ENCODE data around the gene RNPEPL1.

GRCh38 chr2:240589375-240589774 lies 21.1 kb downstream of the RNPEPL1 start:
- no peak for TF ChIP-seq POLR2AphosphoS5 (IDR thresholded peaks at IDR 0.05; ENCODE audit: borderline replicate concordance, low read depth, low read length)
- TF ChIP-seq EZH2 (IDR thresholded peaks at IDR 0.05), result no peak
- TF ChIP-seq FOXP2 (optimal IDR thresholded peaks at IDR 0.05; ENCODE audit: control extremely low read depth, extremely low read length, insufficient read depth), result no peak

Measured in SK-N-MC (cell line).